NCI-H460 (cell line): ENCODE data around the gene MSTN. TPM values are rescaled to one million over a fixed set of nuclear protein-coding genes. Genes with fewer than 3 reads are reported as not detected.
"Not testable (repeated sequence)": the region's sequence is repeated elsewhere in the genome, so short reads cannot be mapped to it uniquely, and the experiment has no call there.

Experiments used
- DNase-seq: peaks from one replicate; pipeline ENCODE4 v3.0.0-alpha.2; 2016; ENCODE audit warnings: low read depth; ENCODE audit errors: extremely low read depth
- total RNA-seq: library from RNA; depleted of rRNA; stranded (reverse); fragments of >200 nt; shearing (Covaris generic); gene quantifications from 2 replicates; pipeline ENCODE4 v1.2.3, GENCODE V29; 2014

Gene MSTN
- total RNA-seq, 1 experiment from 2014 or later = 0.07 TPM

DNA sequence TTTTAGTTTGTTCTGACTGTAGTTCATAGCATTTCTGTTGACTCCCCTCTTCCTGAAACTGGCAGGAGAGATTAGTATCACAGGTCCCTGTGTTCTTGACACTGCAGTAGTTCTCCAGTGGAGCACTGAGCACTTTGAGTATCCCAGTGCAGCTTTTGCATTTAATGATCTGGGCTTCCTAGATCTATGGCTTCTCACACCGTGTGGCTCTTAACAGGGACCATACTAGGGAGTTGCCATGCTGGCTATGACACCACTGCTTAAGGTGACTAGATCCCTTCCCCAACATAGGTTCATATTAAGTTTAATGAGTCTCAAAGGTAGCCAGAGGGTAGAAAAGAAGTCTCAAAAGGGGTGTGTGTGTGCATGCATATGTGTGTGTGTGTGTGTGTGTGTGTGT, 6.2 kb upstream of the MSTN start:
- no peak for DNase-seq

DNA sequence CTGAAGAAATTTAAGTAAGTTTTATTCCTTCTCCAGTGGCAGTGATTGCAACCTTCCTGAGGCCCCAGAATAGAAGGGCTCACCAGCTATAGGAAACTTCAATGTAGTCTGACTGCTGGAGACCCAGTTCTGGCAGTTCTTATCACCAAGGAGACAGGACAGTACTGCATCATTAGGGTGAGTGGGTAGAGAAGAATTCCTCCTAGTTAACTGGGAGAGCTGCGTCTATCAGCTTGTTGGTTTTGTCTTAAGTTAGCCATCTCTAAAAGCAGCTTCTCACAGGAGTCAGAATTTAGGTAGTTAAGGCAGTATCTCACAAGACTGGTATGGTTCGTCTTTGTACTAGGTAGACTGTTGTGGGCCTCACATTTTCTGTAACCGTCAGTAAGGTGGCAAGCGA, 3.3 kb upstream of the MSTN start:
- DNase-seq = no peak

DNA sequence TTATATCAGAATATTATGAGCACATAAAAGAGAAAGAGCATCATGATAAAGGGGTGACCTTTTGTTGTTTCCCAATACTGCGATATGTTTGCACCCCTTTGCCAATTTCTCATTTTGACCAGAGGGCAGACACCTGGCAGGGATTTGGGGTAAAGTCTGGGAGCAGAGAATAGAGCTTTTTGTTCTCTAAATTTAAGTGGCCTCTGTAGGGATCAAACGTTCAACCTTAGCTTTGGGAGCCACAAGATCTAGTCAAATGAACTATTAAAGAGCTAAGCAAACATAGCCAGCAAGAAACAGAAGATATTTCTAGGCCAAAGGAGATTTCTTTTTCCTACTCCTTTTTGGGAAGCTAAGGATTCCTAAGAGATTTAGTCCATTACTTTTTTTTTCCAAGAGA, 1.1 kb upstream of the MSTN start:
- no peak for DNase-seq

DNA sequence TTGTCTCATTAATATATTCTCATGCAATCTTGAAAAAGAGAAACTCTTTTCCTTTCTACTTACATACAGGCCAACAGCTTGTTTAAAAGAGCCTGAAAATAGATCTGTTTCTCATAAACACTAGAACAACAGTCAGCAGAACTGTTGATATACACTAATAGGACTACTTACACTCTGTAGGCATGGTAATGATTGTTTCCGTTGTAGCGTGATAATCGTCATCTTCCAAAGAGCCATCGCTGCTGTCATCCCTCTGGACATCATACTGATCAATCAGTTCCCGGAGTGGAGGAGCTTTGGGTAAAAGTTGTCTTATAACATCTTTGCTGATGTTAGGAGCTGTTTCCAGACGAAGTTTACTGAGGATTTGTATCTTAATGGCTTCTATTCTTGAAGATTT, 476 bp downstream of the MSTN start:
- DNase-seq = no peak

DNA sequence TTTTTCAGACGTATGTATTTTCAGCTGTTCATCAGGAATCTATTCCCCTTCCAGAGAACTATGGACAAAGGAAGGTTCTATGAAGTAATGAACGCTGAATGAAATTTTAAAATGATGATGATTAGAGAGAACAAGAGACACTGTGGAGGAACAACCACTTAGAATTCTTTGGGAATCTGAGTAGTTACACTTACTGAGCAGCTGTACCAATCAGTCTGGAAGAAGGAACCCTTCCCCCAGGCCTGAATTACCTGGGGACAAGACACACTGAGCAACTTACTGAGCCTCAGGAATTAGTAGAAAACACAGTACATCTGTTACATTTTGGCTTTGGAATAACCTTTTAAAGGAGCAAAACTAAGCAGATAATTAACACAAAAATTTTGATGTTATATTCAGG, 1.9 kb downstream of the MSTN start:
- DNase-seq = no peak

DNA sequence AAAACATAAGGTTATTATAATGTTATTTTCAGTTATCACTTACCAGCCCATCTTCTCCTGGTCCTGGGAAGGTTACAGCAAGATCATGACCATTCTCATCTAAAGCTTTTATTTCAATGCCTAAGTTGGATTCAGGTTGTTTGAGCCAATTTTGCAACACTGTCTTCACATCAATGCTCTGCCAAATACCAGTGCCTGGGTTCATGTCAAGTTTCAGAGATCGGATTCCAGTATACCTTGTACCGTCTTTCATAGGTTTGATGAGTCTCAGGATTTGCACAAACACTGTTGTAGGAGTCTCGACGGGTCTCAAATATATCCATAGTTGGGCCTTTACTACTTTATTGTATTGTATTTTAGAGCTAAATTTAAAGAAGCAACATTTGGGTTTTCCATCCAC, 2.5 kb downstream of the MSTN start:
- DNase-seq = no peak

DNA sequence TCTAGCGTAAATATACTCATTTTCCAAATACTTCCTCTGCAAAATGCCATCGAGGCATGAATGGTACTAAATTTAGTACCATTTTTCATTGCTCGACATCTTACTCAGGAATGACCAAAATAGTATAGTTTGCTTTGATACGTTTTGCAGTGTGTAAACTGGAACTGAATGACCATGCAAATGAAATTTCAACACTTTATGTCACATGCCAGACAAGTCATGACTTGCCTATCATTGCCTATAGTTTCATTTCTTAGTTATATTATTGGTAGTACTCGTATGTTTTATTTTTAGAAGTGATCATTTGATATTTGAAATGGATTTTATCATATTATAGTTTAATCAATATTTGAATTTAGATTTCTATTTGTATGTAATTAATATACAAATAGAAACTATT, 9.1 kb downstream of the MSTN start:
- no peak for DNase-seq

DNA sequence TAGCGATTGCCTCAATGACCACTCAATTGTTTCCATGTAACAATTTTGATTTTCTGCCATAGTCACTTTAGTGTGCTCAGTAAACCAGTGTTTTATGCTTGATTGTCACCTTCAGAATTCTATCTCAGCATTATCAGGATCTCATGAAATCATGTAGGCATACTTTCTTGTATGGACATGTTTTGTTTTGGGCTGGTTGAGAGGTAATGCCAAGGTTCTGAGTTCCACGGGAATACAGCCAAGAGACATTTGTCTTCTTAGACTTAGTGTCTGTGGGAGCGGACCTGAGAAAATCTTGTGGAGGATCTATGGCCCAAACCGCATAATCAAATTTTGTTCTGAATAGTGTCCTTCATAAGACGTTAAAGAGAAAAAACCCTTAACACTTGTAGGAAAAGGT, 10.2 kb downstream of the MSTN start:
- DNase-seq = no peak

DNA sequence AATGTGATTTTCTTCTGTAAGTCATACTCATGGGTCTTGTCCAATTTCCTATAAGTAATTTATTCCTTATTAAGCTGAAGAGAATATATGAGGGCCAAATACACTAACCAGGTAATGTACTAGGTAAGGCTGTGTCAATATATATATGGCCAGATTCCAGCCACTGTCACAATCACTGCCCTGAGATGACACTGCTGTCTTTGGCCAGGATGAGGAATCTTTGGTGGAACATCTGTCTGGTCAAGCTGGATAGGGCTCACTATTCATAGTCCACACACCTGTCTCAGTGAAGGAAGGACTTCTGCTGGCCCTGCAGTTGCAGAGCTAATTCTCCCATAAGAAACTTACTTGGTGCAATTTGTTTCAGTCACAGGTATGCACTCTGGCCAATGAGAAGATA, 11.3 kb downstream of the MSTN start:
- no peak for DNase-seq

DNA sequence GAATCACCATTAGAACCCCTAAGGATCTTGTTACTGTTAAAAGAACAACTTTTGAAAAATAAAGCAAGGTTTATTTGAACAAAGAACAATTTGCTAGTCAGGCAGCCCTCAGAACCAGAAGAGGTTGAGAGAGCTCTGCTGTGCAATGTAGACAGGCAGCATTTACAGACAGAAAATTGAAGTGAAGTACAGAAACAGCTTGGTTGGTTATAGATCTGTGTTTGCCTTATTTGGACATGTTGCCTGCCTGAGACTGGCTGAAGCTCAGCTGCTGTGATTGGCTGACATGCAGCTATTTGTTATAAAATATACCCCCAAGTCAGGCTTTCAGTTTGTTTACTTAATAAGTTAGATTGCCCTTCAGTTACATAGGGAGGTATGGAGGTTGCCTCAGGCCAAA, 12.5 kb downstream of the MSTN start:
- no peak for DNase-seq

DNA sequence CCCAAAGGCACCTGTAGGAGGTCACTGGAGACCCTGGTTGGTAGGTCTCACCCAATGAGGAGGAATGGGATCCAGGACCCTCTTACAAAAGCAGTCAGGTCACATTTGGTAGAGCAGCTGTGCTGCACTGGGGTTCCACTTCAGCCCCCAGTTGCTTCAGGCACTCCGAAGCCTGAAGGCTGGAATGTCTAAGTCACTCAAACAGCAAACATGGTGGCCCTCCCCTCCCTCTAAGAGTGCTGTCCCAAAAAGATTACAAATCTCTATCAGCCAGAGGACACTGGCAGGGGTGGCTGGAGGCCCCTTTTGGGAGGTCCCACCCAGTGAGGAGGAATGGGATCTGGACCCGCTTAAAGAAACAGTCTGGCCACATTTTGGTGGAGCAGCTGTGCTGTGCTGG, 17.7 kb downstream of the MSTN start:
- no peak for DNase-seq

DNA sequence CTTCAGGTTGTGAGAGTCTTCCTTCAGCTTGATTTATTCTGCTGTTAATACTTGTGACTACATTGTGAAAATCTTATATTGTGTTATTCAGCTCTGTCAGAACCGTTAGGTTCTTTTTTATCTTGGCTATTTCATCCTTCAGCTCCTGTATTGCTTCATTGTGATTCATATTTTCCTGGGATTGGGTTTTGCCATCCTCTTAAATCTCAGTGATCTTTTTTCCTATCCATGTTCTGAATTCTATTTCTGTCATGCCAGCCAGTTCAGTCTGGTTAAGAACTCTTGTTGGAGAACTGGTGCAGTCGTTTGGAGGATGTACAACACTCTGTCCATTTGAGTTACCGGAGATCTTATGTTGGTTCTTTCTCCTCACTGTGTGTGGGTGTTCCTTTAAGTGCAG, 19.1 kb downstream of the MSTN start:
- DNase-seq = no peak

DNA sequence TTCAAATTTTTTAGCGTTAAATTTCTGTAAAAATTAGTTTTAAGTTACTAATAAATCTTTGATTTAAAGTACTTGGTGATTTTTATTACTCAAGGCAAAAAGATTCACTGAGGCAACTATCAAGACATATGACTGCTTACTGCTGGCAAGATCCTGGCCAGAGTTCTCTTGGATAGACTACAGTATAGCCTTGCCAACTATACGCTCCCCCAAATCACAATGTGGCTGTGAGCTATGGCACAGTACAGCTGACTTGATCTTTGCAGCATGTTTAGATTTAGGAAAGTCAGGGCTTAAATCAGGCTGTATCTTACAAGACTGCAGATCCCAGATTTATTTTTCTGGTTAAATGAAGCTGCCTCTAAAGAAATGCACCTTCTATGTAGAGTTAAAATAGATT, 26.5 kb downstream of the MSTN start:
- DNase-seq = no peak

DNA sequence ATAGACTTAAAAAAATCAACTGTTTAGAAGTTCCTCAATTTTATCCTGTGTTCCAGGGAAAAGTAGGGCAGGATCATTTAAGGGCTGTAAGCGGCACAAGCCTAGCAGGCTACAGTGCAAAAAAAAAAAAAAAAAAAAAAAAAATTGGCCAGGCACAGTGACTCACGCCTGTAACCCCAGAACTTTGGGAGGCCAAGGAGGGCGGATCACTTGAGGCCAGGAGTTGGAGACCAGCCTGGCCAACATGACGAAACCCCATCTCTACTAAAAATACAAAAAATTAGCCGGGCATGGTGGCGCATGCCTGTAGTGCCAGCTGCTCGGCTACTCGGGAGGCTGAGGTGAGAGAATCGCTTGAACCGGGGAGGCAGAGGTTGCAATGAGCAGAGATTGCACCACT, 28.1 kb downstream of the MSTN start:
- not testable (repeated sequence) for DNase-seq

DNA sequence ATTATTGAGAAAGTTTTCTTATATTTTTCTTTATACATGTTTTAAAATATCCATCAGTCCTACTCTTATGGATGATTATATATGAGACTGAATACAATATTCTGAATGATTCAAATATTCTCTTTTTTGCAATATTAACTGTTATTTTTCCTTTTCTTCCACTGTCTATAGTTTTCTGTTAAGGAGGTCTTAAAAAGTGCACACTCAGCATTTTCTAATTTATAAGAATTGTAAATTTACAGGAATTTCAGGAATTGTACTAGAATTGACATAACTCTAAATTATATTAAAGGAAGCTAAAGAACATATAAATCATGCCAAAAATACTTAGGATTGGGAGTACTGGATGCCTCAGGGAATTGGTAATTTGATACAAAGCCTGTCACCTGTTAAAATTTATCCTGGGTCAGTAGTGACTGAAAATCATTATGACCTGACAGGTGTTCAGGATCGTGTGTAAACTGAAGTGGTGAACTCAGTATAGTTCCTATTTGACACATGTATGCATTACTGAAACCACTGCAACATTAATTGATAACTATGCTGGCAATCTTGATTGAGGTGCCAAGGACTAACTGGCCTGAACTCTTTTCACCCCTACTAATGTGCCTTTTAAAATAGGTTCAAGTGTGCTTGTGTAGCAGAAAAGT, 30.4 kb downstream of the MSTN start:
- no peak for DNase-seq

DNA sequence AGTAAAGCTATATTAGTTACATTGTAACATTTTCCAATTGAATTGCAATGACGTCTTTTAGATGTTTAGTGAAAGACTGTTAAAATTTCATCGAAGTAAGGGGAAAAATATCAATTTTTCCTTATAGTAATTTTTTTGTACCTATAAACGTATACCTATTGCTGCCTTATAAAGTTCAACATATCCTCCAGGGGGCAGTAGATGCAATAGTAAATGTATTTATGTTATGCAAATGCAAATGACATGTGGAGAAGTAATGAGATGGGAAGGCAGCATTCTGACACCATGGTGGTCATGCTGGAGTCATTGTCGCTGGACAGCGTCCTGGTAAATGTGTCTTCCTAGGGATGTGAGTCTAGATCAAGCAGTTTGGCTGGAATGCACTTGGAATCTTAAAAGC, 38.7 kb downstream of the MSTN start:
- peak; percentile 61 for DNase-seq

DNA sequence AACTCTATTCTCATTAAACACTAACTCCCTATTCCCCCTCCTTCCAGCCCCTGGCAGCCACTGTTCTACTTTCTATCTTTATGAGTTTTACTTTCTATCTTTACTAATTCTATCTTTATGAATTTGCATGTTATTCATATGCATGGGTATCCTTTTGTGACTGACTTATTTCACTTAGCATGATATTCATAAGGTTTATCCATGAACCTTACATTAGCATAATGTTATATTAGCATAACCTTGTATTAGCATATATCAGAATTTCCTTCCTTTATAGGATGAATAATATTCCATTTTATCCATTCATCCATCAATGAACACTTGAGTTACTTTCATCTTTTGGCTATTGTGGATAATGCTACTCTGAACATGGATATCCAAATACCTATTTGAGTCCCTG, 41.8 kb downstream of the MSTN start:
- no peak for DNase-seq

DNA sequence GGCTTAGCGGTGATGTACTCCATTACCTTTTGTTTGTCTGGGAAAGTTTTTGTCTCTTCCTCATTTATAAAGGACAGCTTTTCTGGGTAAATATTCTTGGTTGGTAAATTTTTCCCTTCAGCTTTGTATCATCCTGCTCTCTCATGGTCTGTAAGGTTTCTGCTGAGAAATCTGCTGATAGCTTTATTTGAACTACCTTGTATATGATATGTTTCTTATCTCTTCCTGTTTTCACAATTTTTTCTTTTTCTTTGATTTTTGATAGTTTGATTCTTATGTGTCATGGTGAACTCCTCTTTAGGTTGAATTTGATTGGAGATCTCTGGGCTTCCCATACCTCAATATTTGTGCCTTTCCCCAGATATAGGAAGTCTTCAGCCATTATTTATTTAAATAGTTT, 44.7 kb downstream of the MSTN start:
- DNase-seq = no peak

DNA sequence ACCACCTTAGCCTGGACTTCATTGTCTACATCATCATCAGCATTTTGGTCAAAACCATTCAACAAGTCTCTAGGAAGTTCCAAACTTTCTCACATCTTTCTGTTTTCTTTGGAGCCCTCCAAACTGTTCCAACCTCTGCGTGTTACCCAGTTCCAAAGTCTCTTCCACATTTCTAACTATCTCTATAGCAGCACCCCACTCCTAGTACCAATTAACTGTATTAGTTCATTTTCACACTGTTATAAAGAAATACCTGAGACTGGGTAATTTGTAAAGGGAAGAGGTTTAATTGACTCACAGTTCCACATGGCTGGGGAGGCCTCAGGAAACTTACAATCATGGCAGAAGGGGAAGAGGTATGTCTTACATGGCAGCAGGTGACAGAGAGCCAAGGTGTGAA, 46.6 kb downstream of the MSTN start:
- not testable (repeated sequence) for DNase-seq
